ENCODE data around the gene LYRM1. TPM values are rescaled to one million over a fixed set of nuclear protein-coding genes. Genes with fewer than 3 reads are reported as not detected.
A peak's percentile ranks its signal among the peaks of the same experiment; 100 is the strongest.

The LYRM1 gene
- total and polyA plus RNA-seq, 5 donors from 2014 or later = 15.5 to 56.1 (median 52.4) TPM

GRCh38 chr16:20883554-20884239 is 16.9 kb upstream of the LYRM1 start:
- Mint-ChIP-seq H3K36me3 (peaks cover 7% of the 10 kb centered on the region), H3K9me3 (no peaks in the 10 kb centered on the region), H3K27ac (no peak overlapping the region), H3K4me3 (no peak overlapping the region), H3K4me1 (peaks cover 19 to 27% (median 25%) of the 10 kb centered on the region in 4 donors), H3K27me3 (no peaks in the 10 kb centered on the region)
- H3K27me3 ChIP-seq (ENCODE audit: control insufficient read depth, insufficient read depth, low read length) = no peaks in the 10 kb centered on the region
- H3K36me3 ChIP-seq (ENCODE audit: control insufficient read depth, insufficient read depth, low read length) = no peaks in the 10 kb centered on the region
- ATAC-seq (ENCODE audit: low read depth in 2 of 2) (no peak), DNase-seq (no peak)
- no peak overlapping the region for H3K27ac ChIP-seq (ENCODE audit: insufficient read depth, low read length, poor library complexity, severe bottlenecking)
- no peak overlapping the region for H3K4me3 ChIP-seq (ENCODE audit: low read depth, low read length)
- H3K4me1 ChIP-seq (ENCODE audit: control insufficient read depth, insufficient read depth, low read length, poor library complexity, severe bottlenecking) = peaks cover 9% of the 10 kb centered on the region
- no peaks in the 10 kb centered on the region for H3K9me3 ChIP-seq (ENCODE audit: control insufficient read depth in 2 of 2, low read length in 2 of 2)

- no peak for ATAC-seq (ENCODE audit: low read depth in 2 of 2)
- Histone ChIP-seq H3K4me1 (ENCODE audit: control insufficient read depth, insufficient read depth, low read length, poor library complexity, severe bottlenecking) (peaks cover 7% of the 10 kb centered on the region), H3K9me3 (ENCODE audit: control insufficient read depth in 2 of 2, low read length in 2 of 2) (no peaks in the 10 kb centered on the region), H3K4me3 (ENCODE audit: low read depth, low read length) (no peak overlapping the region), H3K27ac (ENCODE audit: insufficient read depth, low read length, poor library complexity, severe bottlenecking) (no peak overlapping the region), H3K36me3 (ENCODE audit: control insufficient read depth, insufficient read depth, low read length) (no peaks in the 10 kb centered on the region), H3K27me3 (ENCODE audit: control insufficient read depth, insufficient read depth, low read length) (no peaks in the 10 kb centered on the region)
- H3K27ac Mint-ChIP-seq = peak overlapping the region in 1 of 3 donors; percentile 53
- no peaks in the 10 kb centered on the region for H3K27me3 Mint-ChIP-seq
- no peak overlapping the region for H3K4me3 Mint-ChIP-seq
- peaks cover 19 to 23% (median 22%) of the 10 kb centered on the region in 4 donors for H3K4me1 Mint-ChIP-seq
- no peak for DNase-seq
- no peaks in the 10 kb centered on the region for H3K9me3 Mint-ChIP-seq
- H3K36me3 Mint-ChIP-seq = peaks cover 7% of the 10 kb centered on the region
Measured at GRCh38 chr16:20884240-20884556, 16.4 kb upstream of the LYRM1 start.

- Histone ChIP-seq H3K4me1 (ENCODE audit: control insufficient read depth, insufficient read depth, low read length, poor library complexity, severe bottlenecking) (no peaks in the 10 kb centered on the region), H3K27ac (ENCODE audit: insufficient read depth, low read length, poor library complexity, severe bottlenecking) (no peak overlapping the region), H3K9me3 (ENCODE audit: control insufficient read depth in 2 of 2, low read length in 2 of 2) (no peaks in the 10 kb centered on the region), H3K36me3 (ENCODE audit: control insufficient read depth, insufficient read depth, low read length) (no peaks in the 10 kb centered on the region), H3K4me3 (ENCODE audit: low read depth, low read length) (no peak overlapping the region), H3K27me3 (ENCODE audit: control insufficient read depth, insufficient read depth, low read length) (no peaks in the 10 kb centered on the region)
- ATAC-seq (ENCODE audit: low read depth in 2 of 2) (no peak), DNase-seq (no peak)
- no peak overlapping the region for H3K4me3 Mint-ChIP-seq
- peak overlapping the region in 1 of 3 donors; percentile 24 for H3K27ac Mint-ChIP-seq
- H3K9me3 Mint-ChIP-seq = no peaks in the 10 kb centered on the region
- no peaks in the 10 kb centered on the region for H3K27me3 Mint-ChIP-seq
- peaks cover 11% of the 10 kb centered on the region for H3K36me3 Mint-ChIP-seq
- H3K4me1 Mint-ChIP-seq = peaks cover 14 to 19% (median 15%) of the 10 kb centered on the region in 4 donors
Measured at GRCh38 chr16:20886320-20886719, 14.3 kb upstream of the LYRM1 start.

- Mint-ChIP-seq H3K4me3 (no peak overlapping the region), H3K9me3 (no peaks in the 10 kb centered on the region), H3K4me1 (peaks cover 14 to 19% (median 17%) of the 10 kb centered on the region in 4 donors), H3K27me3 (no peaks in the 10 kb centered on the region), H3K27ac (no peak overlapping the region), H3K36me3 (peaks cover 16% of the 10 kb centered on the region)
- H3K4me3 ChIP-seq (ENCODE audit: low read depth, low read length) = no peak overlapping the region
- no peaks in the 10 kb centered on the region for H3K27me3 ChIP-seq (ENCODE audit: control insufficient read depth, insufficient read depth, low read length)
- no peak overlapping the region for H3K27ac ChIP-seq (ENCODE audit: insufficient read depth, low read length, poor library complexity, severe bottlenecking)
- H3K4me1 ChIP-seq (ENCODE audit: control insufficient read depth, insufficient read depth, low read length, poor library complexity, severe bottlenecking) = no peaks in the 10 kb centered on the region
- no peak for ATAC-seq (ENCODE audit: low read depth in 2 of 2)
- no peak for DNase-seq
- no peaks in the 10 kb centered on the region for H3K9me3 ChIP-seq (ENCODE audit: control insufficient read depth in 2 of 2, low read length in 2 of 2)
- H3K36me3 ChIP-seq (ENCODE audit: control insufficient read depth, insufficient read depth, low read length) = peaks cover 4% of the 10 kb centered on the region
Measured at GRCh38 chr16:20887207-20887606, 13.4 kb upstream of the LYRM1 start.

GRCh38 chr16:20889625-20890275 is 10.8 kb upstream of the LYRM1 start:
- Histone ChIP-seq H3K27ac (ENCODE audit: insufficient read depth, low read length, poor library complexity, severe bottlenecking) (no peak overlapping the region), H3K9me3 (ENCODE audit: control insufficient read depth in 2 of 2, low read length in 2 of 2) (no peaks in the 10 kb centered on the region), H3K27me3 (ENCODE audit: control insufficient read depth, insufficient read depth, low read length) (no peaks in the 10 kb centered on the region), H3K4me1 (ENCODE audit: control insufficient read depth, insufficient read depth, low read length, poor library complexity, severe bottlenecking) (no peaks in the 10 kb centered on the region), H3K4me3 (ENCODE audit: low read depth, low read length) (no peak overlapping the region), H3K36me3 (ENCODE audit: control insufficient read depth, insufficient read depth, low read length) (peaks cover 7% of the 10 kb centered on the region)
- H3K36me3 Mint-ChIP-seq = peaks cover 16% of the 10 kb centered on the region
- H3K4me3 Mint-ChIP-seq = no peak overlapping the region
- no peaks in the 10 kb centered on the region for H3K27me3 Mint-ChIP-seq
- H3K9me3 Mint-ChIP-seq = no peaks in the 10 kb centered on the region
- no peak for ATAC-seq (ENCODE audit: low read depth in 2 of 2)
- H3K4me1 Mint-ChIP-seq = peaks cover 6 to 17% (median 12%) of the 10 kb centered on the region in 4 donors
- no peak overlapping the region for H3K27ac Mint-ChIP-seq
- DNase-seq = no peak

GRCh38 chr16:20894388-20894787 is 6.2 kb upstream of the LYRM1 start:
- peaks cover 22% of the 10 kb centered on the region for H3K36me3 Mint-ChIP-seq

GRCh38 chr16:20897253-20897897 is 3.2 kb upstream of the LYRM1 start:
- Mint-ChIP-seq H3K27me3 (no peaks in the 10 kb centered on the region), H3K27ac (peak overlapping the region in 2 of 3 donors; percentile 26 to 82), H3K9me3 (no peaks in the 10 kb centered on the region), H3K4me3 (peak overlapping the region in 2 of 4 donors; percentile 73 to 94), H3K36me3 (peaks cover 11% of the 10 kb centered on the region), H3K4me1 (peaks cover 19 to 52% (median 42%) of the 10 kb centered on the region in 4 donors)
- Histone ChIP-seq H3K9me3 (ENCODE audit: control insufficient read depth in 2 of 2, low read length in 2 of 2) (no peaks in the 10 kb centered on the region), H3K36me3 (ENCODE audit: control insufficient read depth, insufficient read depth, low read length) (peaks cover 1% of the 10 kb centered on the region), H3K4me3 (ENCODE audit: low read depth, low read length) (no peak overlapping the region), H3K4me1 (ENCODE audit: control insufficient read depth, insufficient read depth, low read length, poor library complexity, severe bottlenecking) (peaks cover 25% of the 10 kb centered on the region), H3K27ac (ENCODE audit: insufficient read depth, low read length, poor library complexity, severe bottlenecking) (no peak overlapping the region), H3K27me3 (ENCODE audit: control insufficient read depth, insufficient read depth, low read length) (no peaks in the 10 kb centered on the region)
- DNase-seq = no peak
- no peak for ATAC-seq (ENCODE audit: low read depth in 2 of 2)

More at GRCh38 chr16:20894388-20894787, 6.2 kb upstream of the LYRM1 start:
- Mint-ChIP-seq H3K27ac (no peak overlapping the region), H3K4me1 (peaks cover 10 to 34% (median 26%) of the 10 kb centered on the region in 4 donors), H3K27me3 (no peaks in the 10 kb centered on the region), H3K9me3 (no peaks in the 10 kb centered on the region), H3K4me3 (no peak overlapping the region)
- H3K4me1 ChIP-seq (ENCODE audit: control insufficient read depth, insufficient read depth, low read length, poor library complexity, severe bottlenecking) = peaks cover 7% of the 10 kb centered on the region
- H3K36me3 ChIP-seq (ENCODE audit: control insufficient read depth, insufficient read depth, low read length) = peaks cover 7% of the 10 kb centered on the region
- ATAC-seq (ENCODE audit: low read depth in 2 of 2) = no peak
- no peaks in the 10 kb centered on the region for H3K27me3 ChIP-seq (ENCODE audit: control insufficient read depth, insufficient read depth, low read length)
- H3K4me3 ChIP-seq (ENCODE audit: low read depth, low read length) = no peak overlapping the region
- H3K9me3 ChIP-seq (ENCODE audit: control insufficient read depth in 2 of 2, low read length in 2 of 2) = no peaks in the 10 kb centered on the region
- no peak overlapping the region for H3K27ac ChIP-seq (ENCODE audit: insufficient read depth, low read length, poor library complexity, severe bottlenecking)
- DNase-seq = no peak
